ENCODE measurements around the gene RAB11FIP4.

Gene RAB11FIP4

GRCh38 chr17:31528291-31528874 lies 136.9 kb downstream of the RAB11FIP4 start:
- H3K27me3 ChIP-seq: no peaks in the 10 kb centered on the region
- TF ChIP-seq, protein P1, sequence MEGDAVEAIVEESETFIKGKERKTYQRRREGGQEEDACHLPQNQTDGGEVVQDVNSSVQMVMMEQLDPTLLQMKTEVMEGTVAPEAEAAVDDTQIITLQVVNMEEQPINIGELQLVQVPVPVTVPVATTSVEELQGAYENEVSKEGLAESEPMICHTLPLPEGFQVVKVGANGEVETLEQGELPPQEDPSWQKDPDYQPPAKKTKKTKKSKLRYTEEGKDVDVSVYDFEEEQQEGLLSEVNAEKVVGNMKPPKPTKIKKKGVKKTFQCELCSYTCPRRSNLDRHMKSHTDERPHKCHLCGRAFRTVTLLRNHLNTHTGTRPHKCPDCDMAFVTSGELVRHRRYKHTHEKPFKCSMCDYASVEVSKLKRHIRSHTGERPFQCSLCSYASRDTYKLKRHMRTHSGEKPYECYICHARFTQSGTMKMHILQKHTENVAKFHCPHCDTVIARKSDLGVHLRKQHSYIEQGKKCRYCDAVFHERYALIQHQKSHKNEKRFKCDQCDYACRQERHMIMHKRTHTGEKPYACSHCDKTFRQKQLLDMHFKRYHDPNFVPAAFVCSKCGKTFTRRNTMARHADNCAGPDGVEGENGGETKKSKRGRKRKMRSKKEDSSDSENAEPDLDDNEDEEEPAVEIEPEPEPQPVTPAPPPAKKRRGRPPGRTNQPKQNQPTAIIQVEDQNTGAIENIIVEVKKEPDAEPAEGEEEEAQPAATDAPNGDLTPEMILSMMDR (IDR thresholded peaks at IDR 0.05): no peak
- no peaks in the 10 kb centered on the region for H3K9me3 ChIP-seq
- no peaks in the 10 kb centered on the region for H3K4me1 ChIP-seq (ENCODE audit: control insufficient read depth in 1 of 2, insufficient read depth in 1 of 2, low read depth in 1 of 2, low read length in 1 of 2)
- no peak overlapping the region for H3K27ac ChIP-seq
- H3K36me3 ChIP-seq: peaks cover 100% of the 10 kb centered on the region
- H3K4me3 ChIP-seq (ENCODE audit: low read depth in 1 of 2, low read length in 1 of 2): no peak overlapping the region

DNA sequence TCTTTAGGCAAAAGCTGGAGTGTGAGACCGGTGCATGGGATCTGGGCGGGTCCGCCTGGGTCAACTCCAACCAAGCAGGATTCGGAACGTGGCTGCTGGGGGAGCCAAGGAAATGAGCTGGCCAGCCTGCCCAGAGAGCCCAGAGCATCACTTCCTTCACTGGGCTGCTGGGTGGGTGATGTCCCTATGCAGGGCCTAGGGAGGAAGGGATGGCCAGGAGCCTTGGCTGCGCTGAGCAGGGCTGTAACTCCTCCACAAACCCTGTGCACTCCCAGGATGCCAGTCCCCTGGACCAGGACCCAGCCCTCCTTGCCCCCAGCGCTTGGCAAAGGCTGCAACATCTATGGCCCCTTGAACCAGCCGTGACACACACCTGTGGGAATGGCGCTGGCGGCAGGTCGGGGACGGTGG lies 138.4 kb downstream of the RAB11FIP4 start:
- no peak overlapping the region for H3K4me3 ChIP-seq (ENCODE audit: low read depth in 1 of 2, low read length in 1 of 2)

DNA sequence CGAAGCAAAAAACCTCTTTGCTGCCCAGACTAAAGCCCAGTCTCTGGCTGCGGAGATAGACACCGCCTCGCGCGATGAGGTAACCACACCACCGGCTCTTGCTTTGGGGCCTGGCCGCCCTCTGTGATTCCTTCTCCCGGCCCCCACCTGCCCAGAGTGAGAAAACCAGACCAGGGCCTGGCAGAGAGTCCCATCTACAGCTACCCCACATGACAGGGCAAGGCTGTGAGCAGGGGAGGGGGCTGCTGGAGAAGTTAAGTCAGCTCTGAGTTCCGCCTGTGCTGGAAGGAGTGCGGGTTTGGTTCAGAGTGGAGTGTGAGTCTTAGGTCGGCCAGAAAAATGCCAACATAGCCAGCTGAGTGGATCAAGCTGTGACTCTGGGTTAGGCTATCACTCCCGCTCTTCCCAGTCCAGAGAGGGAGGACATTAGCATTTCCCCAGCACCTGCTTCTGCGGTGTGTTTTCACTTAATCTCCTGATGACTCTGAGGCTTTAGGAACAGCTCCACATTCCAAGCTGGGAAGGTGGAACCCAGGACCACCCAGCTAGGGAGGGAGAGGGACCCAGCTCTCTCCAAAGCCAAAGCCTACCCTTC lies 139.0 kb downstream of the RAB11FIP4 start:
- Histone ChIP-seq H3K4me1 (ENCODE audit: control insufficient read depth in 1 of 2, insufficient read depth in 1 of 2, low read depth in 1 of 2, low read length in 1 of 2) (no peaks in the 10 kb centered on the region), H3K36me3 (peaks cover 96% of the 10 kb centered on the region), H3K27me3 (no peaks in the 10 kb centered on the region), H3K27ac (no peak overlapping the region), H3K4me3 (ENCODE audit: low read depth in 1 of 2, low read length in 1 of 2) (no peak overlapping the region), H3K9me3 (no peaks in the 10 kb centered on the region)
- TF ChIP-seq, protein P1 (IDR thresholded peaks at IDR 0.05): no peak

More for the DNA sequence above, 138.4 kb downstream of the RAB11FIP4 start:
- no peak overlapping the region for H3K27ac ChIP-seq
- no peaks in the 10 kb centered on the region for H3K27me3 ChIP-seq
- H3K36me3 ChIP-seq: peaks cover 99% of the 10 kb centered on the region
- H3K4me1 ChIP-seq (ENCODE audit: control insufficient read depth in 1 of 2, insufficient read depth in 1 of 2, low read depth in 1 of 2, low read length in 1 of 2): no peaks in the 10 kb centered on the region
- H3K9me3 ChIP-seq: no peaks in the 10 kb centered on the region
- TF ChIP-seq, protein P1 (IDR thresholded peaks at IDR 0.05): no peak

- Histone ChIP-seq H3K4me1 (ENCODE audit: control insufficient read depth in 1 of 2, insufficient read depth in 1 of 2, low read depth in 1 of 2, low read length in 1 of 2) (no peaks in the 10 kb centered on the region), H3K36me3 (peaks cover 96% of the 10 kb centered on the region), H3K27ac (no peak overlapping the region), H3K9me3 (no peaks in the 10 kb centered on the region), H3K27me3 (no peaks in the 10 kb centered on the region), H3K4me3 (ENCODE audit: low read depth in 1 of 2, low read length in 1 of 2) (no peak overlapping the region)
- TF ChIP-seq, protein P1 (IDR thresholded peaks at IDR 0.05): no peak
These were observed 140.0 kb downstream of the RAB11FIP4 start for GRCh38 chr17:31531336-31531980.

- H3K27me3 ChIP-seq: no peaks in the 10 kb centered on the region
- no peaks in the 10 kb centered on the region for H3K9me3 ChIP-seq
- no peaks in the 10 kb centered on the region for H3K4me1 ChIP-seq (ENCODE audit: control insufficient read depth in 1 of 2, insufficient read depth in 1 of 2, low read depth in 1 of 2, low read length in 1 of 2)
- H3K36me3 ChIP-seq: peaks cover 96% of the 10 kb centered on the region
- H3K27ac ChIP-seq: no peak overlapping the region
- no peak overlapping the region for H3K4me3 ChIP-seq (ENCODE audit: low read depth in 1 of 2, low read length in 1 of 2)
- TF ChIP-seq, protein P1 (IDR thresholded peaks at IDR 0.05): no peak
These were observed 140.6 kb downstream of the RAB11FIP4 start for GRCh38 chr17:31532081-31532480.

Data from neutrophil (primary cell).